SK-N-SH (cell line): ENCODE measurements around the gene ITGA2. TPM values are rescaled to one million over a fixed set of nuclear protein-coding genes. Genes with fewer than 3 reads are reported as not detected.

ENCODE experiments used
- CTCF ChIA-PET: fragments of 300-600, 350-600 bp; formaldehyde crosslinking; extraction: SDS; loops from one replicate; lab custom pipeline; 2021; lab: Yijun Ruan, JAX
- POLR2A ChIA-PET: fragments of 350-600 bp; sonication (Branson Sonifier 250); formaldehyde crosslinking; extraction: SDS; loops from one replicate; lab custom pipeline; 2020; ENCODE audit warnings: antibody characterized with exemption, inconsistent platforms; lab: Yijun Ruan, JAX
- DNase-seq: peaks from one replicate; pipeline ENCODE4 v3.0.0; 2012
- H2AFZ ChIP-seq: fragments of 200-600 bp; sonication (generic); 2 replicates; pipeline ENCODE4 v1.8.1; 2016; ENCODE audit warnings: antibody characterized with exemption, mild to moderate bottlenecking, low read depth
- H3F3A ChIP-seq: fragments of 200-600 bp; sonication (generic); replicated peaks from 2 replicates; pipeline ENCODE3; 2016; ENCODE audit warnings: antibody characterized with exemption, mild to moderate bottlenecking; ENCODE audit not compliant: insufficient read depth
- H3K27ac ChIP-seq, 2 experiments: fragments of 200-500 bp in 1 of 2; fragments of 200-600 bp in 1 of 2; sonication (Bioruptor generic) in 1 of 2; sonication (generic), shearing (Covaris generic) in 1 of 2; 2 replicates each; pipeline versions ENCODE4 v1.5.1 to v1.6.1; 2014 to 2016; ENCODE audit warnings: low read depth in 2 of 2, inconsistent platforms in 1 of 2, low read length in 1 of 2, mild to moderate bottlenecking in 1 of 2, mixed read lengths in 1 of 2
- H3K27me3 ChIP-seq: fragments of 200-600 bp; sonication (generic), shearing (Covaris generic); 2 replicates; pipeline ENCODE4 v1.6.1; 2016; ENCODE audit warnings: mixed run types; ENCODE audit not compliant: insufficient read depth
- H3K36me3 ChIP-seq, 2 experiments: fragments of 200-500 bp in 1 of 2; fragments of 200-600 bp in 1 of 2; sonication (Bioruptor generic) in 1 of 2; sonication (generic) in 1 of 2; replicated peaks in 1 of 2; 2 replicates each; pipeline versions ENCODE3 to v1.5.1; 2014 to 2016; ENCODE audit warnings: low read length in 1 of 2, mild to moderate bottlenecking in 1 of 2; ENCODE audit not compliant: insufficient read depth in 2 of 2, control insufficient read depth in 1 of 2
- H3K4me1 ChIP-seq, 2 experiments: fragments of 200-500 bp in 1 of 2; fragments of 200-600 bp in 1 of 2; sonication (Bioruptor generic) in 1 of 2; sonication (generic), shearing (Covaris generic) in 1 of 2; 2 replicates each; pipeline versions ENCODE4 v1.5.1 to v1.6.1; 2014 to 2016; ENCODE audit warnings: low read depth in 1 of 2, low read length in 1 of 2, mixed run types in 1 of 2; ENCODE audit not compliant: insufficient read depth in 2 of 2, control insufficient read depth in 1 of 2
- H3K4me2 ChIP-seq: fragments of 200-600 bp; sonication (generic), shearing (Covaris generic); 2 replicates; pipeline ENCODE4 v1.6.1; 2017; ENCODE audit warnings: mixed run types
- H3K4me3 ChIP-seq, 2 experiments: fragments of 200-500 bp in 1 of 2; fragments of 200-600 bp in 1 of 2; sonication (Bioruptor generic) in 1 of 2; sonication (generic), shearing (Covaris generic) in 1 of 2; 2 replicates each; pipeline versions ENCODE4 v1.5.1 to v1.8.1; 2014 to 2016; ENCODE audit warnings: low read depth in 2 of 2, inconsistent platforms in 1 of 2, low read length in 1 of 2, mild to moderate bottlenecking in 1 of 2, mixed read lengths in 1 of 2, moderate library complexity in 1 of 2
- H3K79me2 ChIP-seq: fragments of 200-600 bp; sonication (generic); 2 replicates; pipeline ENCODE4 v1.8.1; 2017; ENCODE audit warnings: mild to moderate bottlenecking; ENCODE audit not compliant: insufficient read depth
- H3K9ac ChIP-seq: fragments of 200-600 bp; sonication (generic); 2 replicates; pipeline ENCODE4 v1.6.1; 2017; ENCODE audit warnings: mixed run types
- H3K9me2 ChIP-seq: fragments of 200-600 bp; sonication (generic); 2 replicates; pipeline ENCODE4 v1.6.1; 2017; ENCODE audit warnings: mixed run types
- H3K9me3 ChIP-seq: fragments of 200-600 bp; sonication (generic); 2 replicates; pipeline ENCODE4 v1.6.1; 2017; ENCODE audit warnings: mixed run types, mild to moderate bottlenecking, moderate library complexity
- H4K20me1 ChIP-seq: fragments of 200-600 bp; sonication (generic); 2 replicates; pipeline ENCODE4 v1.6.1; 2017; ENCODE audit warnings: mild to moderate bottlenecking, mixed run types; ENCODE audit not compliant: insufficient read depth
- EP300 ChIP-seq, 2 experiments: IDR thresholded peaks; 2 replicates each; pipeline versions ENCODE4 v1.4.0 to v1.6.1; 2012; ENCODE audit warnings: borderline replicate concordance in 1 of 2, low read depth in 1 of 2, low read length in 1 of 2
- FOXJ3 ChIP-seq: sonication (generic); formaldehyde crosslinking; IDR thresholded peaks from 2 replicates; pipeline ENCODE4 v1.5.1; 2020; ENCODE audit warnings: mild to moderate bottlenecking, missing genetic modification reagents
- FOXM1 ChIP-seq: IDR thresholded peaks from 2 replicates; pipeline ENCODE4 v1.4.0; 2012; ENCODE audit warnings: low read depth, mild to moderate bottlenecking
- GATA2 ChIP-seq: sonication (generic); formaldehyde crosslinking; IDR thresholded peaks from 2 replicates; pipeline ENCODE4 v1.5.0; 2020; ENCODE audit warnings: mild to moderate bottlenecking, missing genetic modification reagents
- POLR2AphosphoS5 ChIP-seq: IDR thresholded peaks from 2 replicates; pipeline ENCODE4 v1.6.1; 2012; ENCODE audit warnings: low read depth, low read length
- RCOR1 ChIP-seq: fragments of 150-350 bp; IDR thresholded peaks from 2 replicates; pipeline ENCODE4 v1.6.1; 2017; ENCODE audit warnings: antibody characterized with exemption, low read length
- RFX5 ChIP-seq: IDR thresholded peaks from 2 replicates; pipeline ENCODE4 v1.6.1; 2012; ENCODE audit warnings: mild to moderate bottlenecking, improper control_type of control experiment, low read length
- SIN3A ChIP-seq: IDR thresholded peaks from 2 replicates; pipeline ENCODE4 v1.6.1; 2012; ENCODE audit warnings: low read depth, mild to moderate bottlenecking, low read length, moderate library complexity, borderline replicate concordance
- TAF1 ChIP-seq: IDR thresholded peaks from 2 replicates; pipeline ENCODE4 v1.6.1; 2012; ENCODE audit warnings: low read depth, mild to moderate bottlenecking, low read length, moderate library complexity, borderline replicate concordance
- YY1 ChIP-seq: IDR thresholded peaks from 2 replicates; pipeline ENCODE4 v1.4.0; 2012; ENCODE audit warnings: low read depth, mild to moderate bottlenecking
- WGBS: methylation state at CpG from one replicate; pipeline ENCODE4 v1.1.6; 2017; ENCODE audit warnings: low lambda C conversion rate; 5-methylcytosine and 5-hydroxymethylcytosine counted together
- polyA plus RNA-seq, 3 experiments: library from polyadenylated mRNA; depleted of rRNA; stranded (reverse); fragments of >200 nt; gene quantifications; 2 replicates each; pipeline ENCODE4 v1.2.3, GENCODE V29; 2012
- TF ChIP-seq, protein P1 (sequence below): IDR thresholded peaks from 2 replicates; pipeline ENCODE4 v1.6.1; 2012; ENCODE audit warnings: mild to moderate bottlenecking, low read depth, low read length, moderate library complexity
- TF ChIP-seq, protein P2 (sequence below): fragments of 150-350 bp; IDR thresholded peaks from 2 replicates; pipeline ENCODE4 v1.6.1; 2017; ENCODE audit warnings: antibody characterized with exemption, low read length, low read depth, borderline replicate concordance
- TF ChIP-seq, protein P3 (sequence below): fragments of 200-600 bp; sonication (generic); IDR thresholded peaks from 2 replicates; pipeline ENCODE4 v1.6.1; 2017; ENCODE audit warnings: antibody characterized with exemption, mild to moderate bottlenecking, moderate library complexity

ITGA2 gene
- polyA plus RNA-seq, 1 of the 3 experiments (the other 2 are of a cell fraction): 38.2 TPM

DNA sequence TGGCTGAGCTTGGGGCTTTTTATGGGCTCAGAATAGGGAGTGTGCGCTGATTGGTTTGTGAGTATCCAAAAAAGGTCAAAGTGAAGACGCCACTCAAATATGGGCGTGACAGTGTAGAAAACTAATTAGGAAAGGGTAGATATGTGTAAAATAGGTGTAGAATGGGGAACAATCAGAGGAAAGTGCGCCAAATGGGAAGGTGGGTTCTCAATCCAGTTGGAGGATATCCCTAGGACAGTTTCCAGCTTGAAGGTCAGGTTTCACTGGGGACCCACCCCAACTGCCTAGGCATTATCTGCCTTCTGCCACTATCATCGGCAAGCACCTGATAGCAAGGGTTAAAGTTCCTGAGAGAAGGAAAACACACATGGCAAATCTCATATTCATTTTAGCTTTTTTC, 129.7 kb downstream of the ITGA2 start:
- no peaks in the 10 kb centered on the region for H3K79me2 ChIP-seq
- H3K4me2 ChIP-seq: no peak overlapping the region
- H2AFZ ChIP-seq: no peak overlapping the region
- TF ChIP-seq RFX5: no peak
- TF ChIP-seq POLR2AphosphoS5: no peak
- TF ChIP-seq SIN3A: no peak
- TF ChIP-seq RCOR1: no peak
- TF ChIP-seq FOXJ3 (CRISPR knock-in tag): no peak
- TF ChIP-seq, protein P1, sequence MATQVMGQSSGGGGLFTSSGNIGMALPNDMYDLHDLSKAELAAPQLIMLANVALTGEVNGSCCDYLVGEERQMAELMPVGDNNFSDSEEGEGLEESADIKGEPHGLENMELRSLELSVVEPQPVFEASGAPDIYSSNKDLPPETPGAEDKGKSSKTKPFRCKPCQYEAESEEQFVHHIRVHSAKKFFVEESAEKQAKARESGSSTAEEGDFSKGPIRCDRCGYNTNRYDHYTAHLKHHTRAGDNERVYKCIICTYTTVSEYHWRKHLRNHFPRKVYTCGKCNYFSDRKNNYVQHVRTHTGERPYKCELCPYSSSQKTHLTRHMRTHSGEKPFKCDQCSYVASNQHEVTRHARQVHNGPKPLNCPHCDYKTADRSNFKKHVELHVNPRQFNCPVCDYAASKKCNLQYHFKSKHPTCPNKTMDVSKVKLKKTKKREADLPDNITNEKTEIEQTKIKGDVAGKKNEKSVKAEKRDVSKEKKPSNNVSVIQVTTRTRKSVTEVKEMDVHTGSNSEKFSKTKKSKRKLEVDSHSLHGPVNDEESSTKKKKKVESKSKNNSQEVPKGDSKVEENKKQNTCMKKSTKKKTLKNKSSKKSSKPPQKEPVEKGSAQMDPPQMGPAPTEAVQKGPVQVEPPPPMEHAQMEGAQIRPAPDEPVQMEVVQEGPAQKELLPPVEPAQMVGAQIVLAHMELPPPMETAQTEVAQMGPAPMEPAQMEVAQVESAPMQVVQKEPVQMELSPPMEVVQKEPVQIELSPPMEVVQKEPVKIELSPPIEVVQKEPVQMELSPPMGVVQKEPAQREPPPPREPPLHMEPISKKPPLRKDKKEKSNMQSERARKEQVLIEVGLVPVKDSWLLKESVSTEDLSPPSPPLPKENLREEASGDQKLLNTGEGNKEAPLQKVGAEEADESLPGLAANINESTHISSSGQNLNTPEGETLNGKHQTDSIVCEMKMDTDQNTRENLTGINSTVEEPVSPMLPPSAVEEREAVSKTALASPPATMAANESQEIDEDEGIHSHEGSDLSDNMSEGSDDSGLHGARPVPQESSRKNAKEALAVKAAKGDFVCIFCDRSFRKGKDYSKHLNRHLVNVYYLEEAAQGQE: no peak
- no peak for TF ChIP-seq GATA2 (CRISPR knock-in tag)
- TF ChIP-seq, protein P2, sequence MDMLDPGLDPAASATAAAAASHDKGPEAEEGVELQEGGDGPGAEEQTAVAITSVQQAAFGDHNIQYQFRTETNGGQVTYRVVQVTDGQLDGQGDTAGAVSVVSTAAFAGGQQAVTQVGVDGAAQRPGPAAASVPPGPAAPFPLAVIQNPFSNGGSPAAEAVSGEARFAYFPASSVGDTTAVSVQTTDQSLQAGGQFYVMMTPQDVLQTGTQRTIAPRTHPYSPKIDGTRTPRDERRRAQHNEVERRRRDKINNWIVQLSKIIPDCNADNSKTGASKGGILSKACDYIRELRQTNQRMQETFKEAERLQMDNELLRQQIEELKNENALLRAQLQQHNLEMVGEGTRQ: no peak
- no peak for TF ChIP-seq TAF1
- POLR2A ChIA-PET: no interaction called here
- H3K9me2 ChIP-seq: no peaks in the 10 kb centered on the region
- H3F3A ChIP-seq: no peaks in the 10 kb centered on the region
- H3K27ac ChIP-seq: no peak overlapping the region
- no peak overlapping the region for H3K9ac ChIP-seq
- DNase-seq: no peak
- 90% methylated on average over 5 of the region's 5 CpGs for WGBS
- H3K4me1 ChIP-seq: no peaks in the 10 kb centered on the region
- no peaks in the 10 kb centered on the region for H3K9me3 ChIP-seq
- CTCF ChIA-PET: interaction anchor here (1.3 kb wide), 1 partner anchor 170 kb away, joined by 3 read pairs; no protein-coding TSS in a partner anchor
- no peaks in the 10 kb centered on the region for H3K36me3 ChIP-seq
- H4K20me1 ChIP-seq: no peaks in the 10 kb centered on the region
- no peak overlapping the region for H3K4me3 ChIP-seq
- no peaks in the 10 kb centered on the region for H3K27me3 ChIP-seq

DNA sequence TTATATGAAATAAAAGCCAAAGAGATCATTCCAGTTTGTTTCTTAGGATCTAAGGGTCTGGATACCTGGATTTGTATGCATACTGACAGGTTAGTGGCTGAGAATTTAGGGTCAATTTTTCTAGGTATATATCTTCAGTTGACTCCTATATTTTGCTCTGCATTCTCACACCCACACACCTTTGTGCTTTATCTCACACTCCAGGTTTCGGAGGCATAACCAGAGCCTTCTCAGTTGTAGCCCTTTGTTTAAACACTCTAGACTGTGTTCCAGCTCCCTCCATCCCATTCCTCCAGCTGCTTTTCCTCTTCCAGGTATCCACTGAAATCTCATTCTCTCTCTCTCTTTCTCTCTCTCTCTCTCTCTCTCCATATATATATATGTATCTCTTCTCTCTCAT, 131.0 kb downstream of the ITGA2 start:
- Histone ChIP-seq H3K79me2 (no peaks in the 10 kb centered on the region), H3K9me3 (no peaks in the 10 kb centered on the region), H3K4me2 (no peak overlapping the region), H3K4me3 (no peak overlapping the region), H2AFZ (no peak overlapping the region), H3K4me1 (no peaks in the 10 kb centered on the region), H3K27me3 (no peaks in the 10 kb centered on the region), H3K9ac (no peak overlapping the region), H4K20me1 (no peaks in the 10 kb centered on the region), H3K27ac (no peak overlapping the region), H3K36me3 (no peaks in the 10 kb centered on the region), H3K9me2 (no peaks in the 10 kb centered on the region), H3F3A (no peaks in the 10 kb centered on the region)
- 100% methylated on average over 1 of the region's 1 CpG for WGBS
- CTCF ChIA-PET: interaction anchor here (1.3 kb wide), 1 partner anchor 172 kb away, joined by 3 read pairs; no protein-coding TSS in a partner anchor
- POLR2A ChIA-PET: interaction anchor here (1.0 kb wide), 1 partner anchor 37 kb away, joined by 3 read pairs; no protein-coding TSS in a partner anchor
- no peak for DNase-seq
- TF ChIP-seq YY1 (no peak), FOXJ3 (CRISPR knock-in tag) (no peak), EP300 (IDR thresholded peaks at IDR 0.05; ENCODE audit: borderline replicate concordance in 1 of 2, low read depth in 1 of 2, low read length in 1 of 2) (no peak), FOXM1 (no peak), GATA2 (CRISPR knock-in tag) (no peak)
- TF ChIP-seq, protein P1: no peak
- TF ChIP-seq, protein P3, sequence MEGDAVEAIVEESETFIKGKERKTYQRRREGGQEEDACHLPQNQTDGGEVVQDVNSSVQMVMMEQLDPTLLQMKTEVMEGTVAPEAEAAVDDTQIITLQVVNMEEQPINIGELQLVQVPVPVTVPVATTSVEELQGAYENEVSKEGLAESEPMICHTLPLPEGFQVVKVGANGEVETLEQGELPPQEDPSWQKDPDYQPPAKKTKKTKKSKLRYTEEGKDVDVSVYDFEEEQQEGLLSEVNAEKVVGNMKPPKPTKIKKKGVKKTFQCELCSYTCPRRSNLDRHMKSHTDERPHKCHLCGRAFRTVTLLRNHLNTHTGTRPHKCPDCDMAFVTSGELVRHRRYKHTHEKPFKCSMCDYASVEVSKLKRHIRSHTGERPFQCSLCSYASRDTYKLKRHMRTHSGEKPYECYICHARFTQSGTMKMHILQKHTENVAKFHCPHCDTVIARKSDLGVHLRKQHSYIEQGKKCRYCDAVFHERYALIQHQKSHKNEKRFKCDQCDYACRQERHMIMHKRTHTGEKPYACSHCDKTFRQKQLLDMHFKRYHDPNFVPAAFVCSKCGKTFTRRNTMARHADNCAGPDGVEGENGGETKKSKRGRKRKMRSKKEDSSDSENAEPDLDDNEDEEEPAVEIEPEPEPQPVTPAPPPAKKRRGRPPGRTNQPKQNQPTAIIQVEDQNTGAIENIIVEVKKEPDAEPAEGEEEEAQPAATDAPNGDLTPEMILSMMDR: no peak
- TF ChIP-seq, protein P2: no peak
